Type B pancreatic cell (in vitro differentiated cells): ENCODE data around the gene RNPEP. TPM values are rescaled to one million over a fixed set of nuclear protein-coding genes. Genes with fewer than 3 reads are reported as not detected.
A peak's percentile ranks its signal among the peaks of the same experiment; 100 is the strongest.

Experiments used
- DNase-seq: peaks from one replicate; pipeline ENCODE4 v3.0.0; 2021; ENCODE audit warnings: mixed read lengths; ENCODE audit not compliant: unreplicated experiment; ENCODE audit errors: extremely low spot score
- H3K27ac Mint-ChIP-seq: 2 replicates; pipeline ENCODE4 v1.8.0; 2021; ENCODE audit warnings: mild to moderate bottlenecking, mixed read lengths
- H3K27me3 Mint-ChIP-seq: 2 replicates; pipeline ENCODE4 v1.8.0; 2021; ENCODE audit warnings: mixed read lengths
- H3K36me3 Mint-ChIP-seq: 2 replicates; pipeline ENCODE4 v1.8.0; 2021; ENCODE audit warnings: mixed read lengths
- H3K4me1 Mint-ChIP-seq: one replicate; pipeline ENCODE4 v1.8.0; 2021; ENCODE audit warnings: mixed read lengths; ENCODE audit not compliant: unreplicated experiment
- H3K4me3 Mint-ChIP-seq: 2 replicates; pipeline ENCODE4 v1.8.0; 2021; ENCODE audit warnings: mild to moderate bottlenecking, mixed read lengths
- H3K9me3 Mint-ChIP-seq: 2 replicates; pipeline ENCODE4 v1.8.0; 2021; ENCODE audit warnings: mixed read lengths
- total RNA-seq: library from RNA; stranded (reverse); gene quantifications from 2 replicates; pipeline ENCODE4 v1.2.1, GENCODE V29; 2021; ENCODE audit warnings: low replicate concordance
- TF ChIP-seq, protein P1 (sequence below): fragments of 200-600 bp; sonication (generic); conservative IDR thresholded peaks from 2 replicates; pipeline ENCODE4 v1.5.0; 2021; ENCODE audit warnings: antibody characterized with exemption, mild to moderate bottlenecking

RNPEP gene
- total RNA-seq, 1 donor from 2014 or later: 57.3 TPM

DNA sequence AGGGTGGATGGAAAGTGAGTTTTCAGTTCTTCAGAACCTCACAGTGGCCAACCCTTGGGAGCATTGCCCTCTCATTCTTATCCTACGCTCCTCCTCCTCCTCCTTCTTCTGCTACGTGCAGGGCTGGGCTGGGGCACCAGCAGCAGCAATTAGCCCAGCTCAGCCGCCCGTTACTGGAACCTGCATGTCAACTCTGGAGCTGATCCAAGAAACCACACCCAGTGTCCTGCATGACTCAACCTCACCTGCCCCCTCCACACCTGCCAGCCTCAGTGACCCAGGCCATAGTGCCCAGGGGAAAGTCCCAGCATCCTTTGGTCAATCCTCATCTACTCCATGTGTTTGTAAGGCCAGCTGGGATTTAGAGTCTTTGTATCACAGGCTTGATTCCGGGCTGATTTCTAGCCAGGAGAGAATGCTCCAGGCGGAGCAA, 40.6 kb downstream of the RNPEP start:
- no peak for DNase-seq
- Mint-ChIP-seq H3K9me3 (no peaks in the 10 kb centered on the region), H3K4me1 (peaks cover 22% of the 10 kb centered on the region), H3K4me3 (peak overlapping the region; percentile 63), H3K36me3 (no peaks in the 10 kb centered on the region), H3K27me3 (no peaks in the 10 kb centered on the region), H3K27ac (peak overlapping the region; percentile 85)
- TF ChIP-seq, protein P1, sequence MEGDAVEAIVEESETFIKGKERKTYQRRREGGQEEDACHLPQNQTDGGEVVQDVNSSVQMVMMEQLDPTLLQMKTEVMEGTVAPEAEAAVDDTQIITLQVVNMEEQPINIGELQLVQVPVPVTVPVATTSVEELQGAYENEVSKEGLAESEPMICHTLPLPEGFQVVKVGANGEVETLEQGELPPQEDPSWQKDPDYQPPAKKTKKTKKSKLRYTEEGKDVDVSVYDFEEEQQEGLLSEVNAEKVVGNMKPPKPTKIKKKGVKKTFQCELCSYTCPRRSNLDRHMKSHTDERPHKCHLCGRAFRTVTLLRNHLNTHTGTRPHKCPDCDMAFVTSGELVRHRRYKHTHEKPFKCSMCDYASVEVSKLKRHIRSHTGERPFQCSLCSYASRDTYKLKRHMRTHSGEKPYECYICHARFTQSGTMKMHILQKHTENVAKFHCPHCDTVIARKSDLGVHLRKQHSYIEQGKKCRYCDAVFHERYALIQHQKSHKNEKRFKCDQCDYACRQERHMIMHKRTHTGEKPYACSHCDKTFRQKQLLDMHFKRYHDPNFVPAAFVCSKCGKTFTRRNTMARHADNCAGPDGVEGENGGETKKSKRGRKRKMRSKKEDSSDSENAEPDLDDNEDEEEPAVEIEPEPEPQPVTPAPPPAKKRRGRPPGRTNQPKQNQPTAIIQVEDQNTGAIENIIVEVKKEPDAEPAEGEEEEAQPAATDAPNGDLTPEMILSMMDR: no peak

DNA sequence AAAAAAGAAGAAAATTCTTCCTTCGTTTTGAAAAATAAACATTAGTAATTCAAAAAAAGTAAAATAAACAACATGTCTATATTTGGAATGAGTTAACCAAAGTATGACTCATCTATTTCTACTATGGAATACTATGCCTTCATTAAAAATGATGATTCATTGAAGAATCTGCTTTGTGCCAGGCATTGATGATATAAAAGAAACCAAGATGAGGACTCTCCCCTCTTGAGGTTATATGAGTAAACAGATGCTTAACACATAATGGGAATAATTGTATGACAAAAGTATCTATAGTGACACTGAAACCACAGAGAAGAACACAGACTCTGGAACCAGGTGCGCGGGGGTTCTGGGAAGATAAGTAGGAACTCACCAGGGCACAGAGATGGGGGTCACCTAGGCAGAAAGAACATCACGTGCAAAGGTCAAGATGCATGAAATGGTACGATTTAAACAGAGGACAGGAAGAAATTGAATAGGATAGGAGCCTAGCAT, 46.8 kb downstream of the RNPEP start:
- no peak for DNase-seq
- Mint-ChIP-seq H3K36me3 (no peaks in the 10 kb centered on the region), H3K9me3 (peaks cover 4% of the 10 kb centered on the region), H3K27ac (peak overlapping the region; percentile 11), H3K4me1 (peaks cover 16% of the 10 kb centered on the region), H3K27me3 (no peaks in the 10 kb centered on the region), H3K4me3 (no peak overlapping the region)
- TF ChIP-seq, protein P1: no peak

DNA sequence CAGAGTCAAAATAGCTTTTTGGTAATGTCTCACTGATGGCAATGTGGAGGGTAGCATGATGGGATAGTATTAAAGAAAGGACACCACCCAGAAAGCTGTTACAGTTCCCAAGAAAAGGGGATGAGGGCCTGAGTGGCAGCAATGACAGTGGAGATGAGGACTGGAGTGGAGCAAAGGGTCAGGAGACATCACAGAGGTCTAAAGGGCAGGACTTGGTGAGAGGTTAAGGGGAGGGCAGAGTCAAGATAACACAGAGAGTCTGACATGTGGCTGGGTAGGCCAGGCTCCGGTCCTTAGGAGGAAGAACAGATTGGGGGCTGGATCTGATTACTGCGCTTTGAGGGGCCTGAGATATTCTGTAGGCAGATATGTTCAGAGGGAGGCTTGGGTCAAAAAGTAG, 47.3 kb downstream of the RNPEP start:
- Mint-ChIP-seq H3K36me3 (no peaks in the 10 kb centered on the region), H3K9me3 (peaks cover 4% of the 10 kb centered on the region), H3K27me3 (no peaks in the 10 kb centered on the region), H3K27ac (peak overlapping the region; percentile 11), H3K4me3 (no peak overlapping the region), H3K4me1 (peaks cover 16% of the 10 kb centered on the region)
- TF ChIP-seq, protein P1: no peak
- DNase-seq: no peak

DNA sequence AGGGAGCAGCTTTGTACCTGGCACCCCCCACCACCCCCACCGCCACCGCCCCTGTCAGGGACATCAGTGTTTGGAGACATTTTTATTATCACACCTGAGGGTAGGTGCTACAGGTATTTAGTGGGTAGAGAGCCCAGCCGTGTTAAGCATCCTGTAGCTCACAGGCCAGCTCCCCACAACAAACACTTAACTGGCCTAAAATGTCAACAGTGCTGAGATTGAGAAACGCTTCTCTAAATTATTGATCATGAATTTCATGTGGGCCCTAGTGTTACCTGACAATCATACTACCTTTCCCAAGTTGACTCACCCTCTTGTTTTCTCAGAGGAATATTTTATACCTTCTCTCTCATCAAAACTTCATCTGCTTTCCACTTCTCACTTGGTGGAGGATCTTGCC, 49.3 kb downstream of the RNPEP start:
- TF ChIP-seq, protein P1: no peak
- Mint-ChIP-seq H3K27me3 (no peaks in the 10 kb centered on the region), H3K4me1 (peaks cover 16% of the 10 kb centered on the region), H3K36me3 (no peaks in the 10 kb centered on the region), H3K27ac (peak overlapping the region; percentile 78), H3K4me3 (no peak overlapping the region), H3K9me3 (peaks cover 4% of the 10 kb centered on the region)
- DNase-seq: no peak

DNA sequence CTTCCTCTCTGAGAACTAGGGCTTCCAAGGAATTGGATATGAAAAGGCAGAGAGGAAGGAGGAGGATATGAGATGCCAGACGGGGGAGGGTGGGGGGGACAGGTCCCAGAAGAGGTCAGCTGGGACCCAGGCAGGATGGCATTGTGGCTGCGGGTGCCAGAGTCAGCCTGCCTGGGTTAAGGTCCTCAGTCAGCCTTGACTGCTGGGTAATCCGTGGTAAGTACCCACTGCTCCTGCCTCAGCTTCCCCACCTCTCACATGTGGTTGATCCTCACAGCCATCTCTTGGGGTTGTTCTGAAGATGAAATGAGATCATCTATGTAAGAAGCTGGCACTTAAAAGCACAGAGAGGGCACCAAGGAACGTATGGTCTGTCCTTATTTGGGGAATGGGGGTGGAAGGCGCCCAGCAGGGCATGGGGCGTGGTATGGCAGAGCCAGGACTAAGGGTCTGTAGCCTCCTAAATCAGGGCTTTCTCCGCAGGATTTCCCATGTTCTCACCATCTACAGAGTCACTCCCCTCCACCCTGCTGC, 51.8 kb downstream of the RNPEP start:
- no peak for DNase-seq
- H3K9me3 Mint-ChIP-seq: peaks cover 5% of the 10 kb centered on the region
- H3K4me1 Mint-ChIP-seq: peaks cover 19% of the 10 kb centered on the region
- no peaks in the 10 kb centered on the region for H3K27me3 Mint-ChIP-seq
- peak overlapping the region; percentile 75 for H3K4me3 Mint-ChIP-seq
- TF ChIP-seq, protein P1: no peak
- H3K27ac Mint-ChIP-seq: peak overlapping the region; percentile 98
- no peaks in the 10 kb centered on the region for H3K36me3 Mint-ChIP-seq
